Measurements from ENCODE around the gene CXXC5. TPM values are rescaled to one million over a fixed set of nuclear protein-coding genes. Genes with fewer than 3 reads are reported as not detected.
"Not testable (repeated sequence)": the region's sequence is repeated elsewhere in the genome, so short reads cannot be mapped to it uniquely, and the experiment has no call there.

The CXXC5 gene
- total RNA-seq, 6 donors from 2014 or later = 25.7 to 39.5 (median 33.0) TPM

- Histone ChIP-seq H3K4me3 (peak overlapping the region; percentile 11 to 56 (median 50)), H3K36me3 (no peaks in the 10 kb centered on the region), H3K9me3 (no peaks in the 10 kb centered on the region), H3K4me1 (peaks cover 32 to 35% (median 33%) of the 10 kb centered on the region in 4 donors), H3K27ac (peak overlapping the region in 1 of 4 donors; percentile 21), H3K27me3 (peaks cover 0 to 28% (median 7%) of the 10 kb centered on the region in 4 donors)
- WGBS, 2 donors = 3 to 4% methylated on average over 28 to 31 of the region's 68 CpGs
- ATAC-seq (ENCODE audit: low FRiP score in 2 of 2) (peak in 1 of 2 donors; percentile 40), DNase-seq (peak in 1 of 2 donors; percentile 93)
- TF ChIP-seq, protein P1, sequence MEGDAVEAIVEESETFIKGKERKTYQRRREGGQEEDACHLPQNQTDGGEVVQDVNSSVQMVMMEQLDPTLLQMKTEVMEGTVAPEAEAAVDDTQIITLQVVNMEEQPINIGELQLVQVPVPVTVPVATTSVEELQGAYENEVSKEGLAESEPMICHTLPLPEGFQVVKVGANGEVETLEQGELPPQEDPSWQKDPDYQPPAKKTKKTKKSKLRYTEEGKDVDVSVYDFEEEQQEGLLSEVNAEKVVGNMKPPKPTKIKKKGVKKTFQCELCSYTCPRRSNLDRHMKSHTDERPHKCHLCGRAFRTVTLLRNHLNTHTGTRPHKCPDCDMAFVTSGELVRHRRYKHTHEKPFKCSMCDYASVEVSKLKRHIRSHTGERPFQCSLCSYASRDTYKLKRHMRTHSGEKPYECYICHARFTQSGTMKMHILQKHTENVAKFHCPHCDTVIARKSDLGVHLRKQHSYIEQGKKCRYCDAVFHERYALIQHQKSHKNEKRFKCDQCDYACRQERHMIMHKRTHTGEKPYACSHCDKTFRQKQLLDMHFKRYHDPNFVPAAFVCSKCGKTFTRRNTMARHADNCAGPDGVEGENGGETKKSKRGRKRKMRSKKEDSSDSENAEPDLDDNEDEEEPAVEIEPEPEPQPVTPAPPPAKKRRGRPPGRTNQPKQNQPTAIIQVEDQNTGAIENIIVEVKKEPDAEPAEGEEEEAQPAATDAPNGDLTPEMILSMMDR (IDR thresholded peaks at IDR 0.05) = no peak
- no peak for TF ChIP-seq POLR2AphosphoS5 (IDR thresholded peaks at IDR 0.05)
Observed at GRCh38 chr5:139711067-139711905, 63.1 kb downstream of the CXXC5 start.

GRCh38 chr5:139711906-139712224 lies 63.7 kb downstream of the CXXC5 start:
- no peak for ATAC-seq (ENCODE audit: low FRiP score in 2 of 2)
- Histone ChIP-seq H3K27ac (no peak overlapping the region), H3K36me3 (no peaks in the 10 kb centered on the region), H3K27me3 (peaks cover 0 to 28% (median 7%) of the 10 kb centered on the region in 4 donors), H3K4me1 (peaks cover 32 to 35% (median 33%) of the 10 kb centered on the region in 4 donors), H3K4me3 (peak overlapping the region in 3 of 4 donors; percentile 45 to 56 (median 56)), H3K9me3 (no peaks in the 10 kb centered on the region)
- peak in 1 of 2 donors; percentile 79 for DNase-seq
- no peak for TF ChIP-seq POLR2A (IDR thresholded peaks at IDR 0.05)
- TF ChIP-seq EP300 (IDR thresholded peaks at IDR 0.05) = no peak
- TF ChIP-seq, protein P1 (IDR thresholded peaks at IDR 0.05) = no peak
- no peak for TF ChIP-seq POLR2AphosphoS5 (IDR thresholded peaks at IDR 0.05)
- whole genome bisulfite sequencing, 2 donors = 26 to 69% methylated on average over 2 to 18 of the region's 19 CpGs

GRCh38 chr5:139712412-139712811 lies 64.3 kb downstream of the CXXC5 start:
- no peaks in the 10 kb centered on the region for H3K9me3 ChIP-seq
- peaks cover 0 to 28% (median 7%) of the 10 kb centered on the region in 4 donors for H3K27me3 ChIP-seq
- TF ChIP-seq POLR2A (IDR thresholded peaks at IDR 0.05) (no peak), EP300 (IDR thresholded peaks at IDR 0.05) (no peak), POLR2AphosphoS5 (IDR thresholded peaks at IDR 0.05) (no peak)
- TF ChIP-seq, protein P1 (IDR thresholded peaks at IDR 0.05) = no peak
- WGBS, 2 donors = 80% methylated on average over 2 to 5 of the region's 5 CpGs
- no peak overlapping the region for H3K4me3 ChIP-seq
- no peak overlapping the region for H3K27ac ChIP-seq
- DNase-seq (no peak), ATAC-seq (ENCODE audit: low FRiP score in 2 of 2) (no peak)
- H3K36me3 ChIP-seq = no peaks in the 10 kb centered on the region
- peaks cover 32 to 35% (median 33%) of the 10 kb centered on the region in 4 donors for H3K4me1 ChIP-seq

GRCh38 chr5:139713898-139714297 lies 65.7 kb downstream of the CXXC5 start:
- not testable (repeated sequence) for H3K4me3 ChIP-seq; ATAC-seq (ENCODE audit: low FRiP score in 2 of 2); H3K27ac ChIP-seq; H3K36me3 ChIP-seq
- 96 to 97% methylated on average over 12 of the region's 12 CpGs for WGBS, 2 donors
- Histone ChIP-seq H3K4me1 (peaks cover 29 to 32% (median 31%) of the 10 kb centered on the region in 4 donors), H3K9me3 (peaks cover 0 to 11% (median 4%) of the 10 kb centered on the region in 4 donors), H3K27me3 (peaks cover 0 to 28% (median 7%) of the 10 kb centered on the region in 4 donors)
- peak in 1 of 2 donors; percentile 61 for DNase-seq

- DNase-seq (no peak), ATAC-seq (ENCODE audit: low FRiP score in 2 of 2) (no peak)
- Histone ChIP-seq H3K4me3 (no peak overlapping the region), H3K27me3 (peaks cover 0 to under 1% (median 0%) of the 10 kb centered on the region in 4 donors), H3K9me3 (peaks cover 0 to 11% (median 5%) of the 10 kb centered on the region in 4 donors), H3K36me3 (no peaks in the 10 kb centered on the region), H3K4me1 (no peaks in the 10 kb centered on the region), H3K27ac (no peak overlapping the region)
- WGBS, 2 donors = 73 to 82% methylated on average over 8 of the region's 8 CpGs
- no peak for TF ChIP-seq EP300 (IDR thresholded peaks at IDR 0.05)
- TF ChIP-seq, protein P1 (IDR thresholded peaks at IDR 0.05) = no peak
- no peak for TF ChIP-seq POLR2A (IDR thresholded peaks at IDR 0.05)
- TF ChIP-seq POLR2AphosphoS5 (IDR thresholded peaks at IDR 0.05) = no peak
Observed at GRCh38 chr5:139717221-139717620, 69.1 kb downstream of the CXXC5 start.

GRCh38 chr5:139718403-139718802 lies 70.3 kb downstream of the CXXC5 start:
- not testable (repeated sequence) for ATAC-seq (ENCODE audit: low FRiP score in 2 of 2); H3K27me3 ChIP-seq; H3K36me3 ChIP-seq; H3K4me1 ChIP-seq; H3K27ac ChIP-seq; H3K4me3 ChIP-seq; DNase-seq
- H3K9me3 ChIP-seq = peaks cover 0 to 11% (median 5%) of the 10 kb centered on the region in 4 donors
- WGBS, 2 donors = 94 to 95% methylated on average over 2 of the region's 2 CpGs

DNA sequence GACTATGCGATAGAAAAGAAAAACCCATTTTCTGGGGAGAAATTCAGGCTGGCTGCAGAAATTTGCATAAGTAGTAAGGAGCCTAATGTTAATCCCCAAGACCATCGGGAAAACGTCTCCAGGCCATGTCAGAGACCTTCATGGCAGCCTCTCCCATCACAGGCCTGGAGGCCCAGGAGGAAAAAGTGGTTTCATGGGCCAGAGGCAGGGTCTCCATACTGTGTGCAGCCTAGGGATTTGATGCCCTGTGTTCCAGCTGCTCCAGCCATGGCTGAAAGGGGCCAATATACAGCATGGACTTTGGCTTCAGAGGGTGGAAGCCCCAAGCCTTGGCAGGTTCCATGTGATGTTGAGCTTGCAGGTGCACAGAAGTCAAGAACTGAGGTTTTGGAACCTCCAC lies 71.8 kb downstream of the CXXC5 start:
- peaks cover 0 to 11% (median 5%) of the 10 kb centered on the region in 4 donors for H3K9me3 ChIP-seq
- not testable (repeated sequence) for ATAC-seq (ENCODE audit: low FRiP score in 2 of 2)

More for the DNA sequence above, 71.8 kb downstream of the CXXC5 start:
- H3K36me3 ChIP-seq, H3K4me1 ChIP-seq, DNase-seq, H3K27ac ChIP-seq, H3K27me3 ChIP-seq, H3K4me3 ChIP-seq: not testable (repeated sequence)
- 95% methylated on average over 3 of the region's 3 CpGs for WGBS, 2 donors
